GM10248 (cell line): ENCODE results near the gene BEND5.
A peak's percentile ranks its signal among the peaks of the same experiment; 100 is the strongest.

Source experiments
- CTCF ChIA-PET: fragments of 300-600 bp; sonication (Branson Sonifier 250); formaldehyde crosslinking; extraction: SDS; loops from one replicate; lab custom pipeline; 2021; ENCODE audit warnings: antibody characterized with exemption; lab: Yijun Ruan, JAX
- POLR2A ChIA-PET: fragments of 350-650 bp; sonication (Branson Sonifier 250); formaldehyde crosslinking; extraction: SDS; loops from one replicate; lab custom pipeline; 2020; ENCODE audit warnings: antibody characterized with exemption; lab: Yijun Ruan, JAX
- DNase-seq: peaks from one replicate; pipeline ENCODE4 v3.0.0; 2012; ENCODE audit errors: extremely low spot score
- CTCF ChIP-seq: IDR thresholded peaks from 2 replicates; pipeline ENCODE4 v1.5.1; 2012; ENCODE audit warnings: mild to moderate bottlenecking, low read depth; ENCODE audit errors: extremely low read depth, missing control alignments, control extremely low read depth

Gene BEND5

DNA sequence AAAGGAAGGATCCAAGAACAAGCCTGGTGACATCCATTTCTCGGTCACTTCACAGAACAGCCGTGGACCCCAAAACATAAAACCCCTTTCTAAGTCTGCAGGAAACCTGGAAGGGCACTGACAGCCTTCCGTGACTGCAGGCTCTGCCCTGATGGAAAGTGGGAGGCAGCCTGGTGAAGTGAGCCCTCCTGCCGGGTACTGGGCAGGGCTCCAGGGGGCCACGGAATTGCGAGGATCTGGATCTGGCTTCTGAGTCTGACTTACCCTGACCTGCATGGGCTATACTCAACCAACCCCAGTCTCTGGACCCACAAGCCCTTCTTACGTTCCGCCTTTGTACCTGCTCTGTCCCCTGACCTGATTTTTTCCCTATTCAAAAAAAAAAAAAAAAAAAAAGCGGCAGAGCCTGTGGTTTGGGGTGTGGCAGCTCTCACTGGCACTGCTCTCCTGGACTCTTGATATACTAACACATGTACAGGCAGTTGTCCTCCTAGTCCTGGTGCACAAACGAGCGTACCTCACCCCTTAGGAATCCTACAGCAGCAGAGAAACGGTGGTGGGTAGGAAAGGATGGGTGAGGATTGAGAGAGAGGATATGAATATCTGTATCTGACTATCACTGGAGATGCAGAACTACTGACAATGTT is 82.9 kb downstream of the BEND5 start:
- no peak for TF ChIP-seq CTCF
- no peak for DNase-seq
- CTCF ChIA-PET = interaction anchor here (2.3 to 17.6 kb wide), 2 partner anchors 15 to 124 kb away, joined by 8 to 281 read pairs; no protein-coding TSS in a partner anchor
- POLR2A ChIA-PET = no interaction called here

- ChIA-PET POLR2A (no interaction called here), CTCF (interaction anchor here (2.3 to 17.6 kb wide), 2 partner anchors 15 to 124 kb away, joined by 8 to 281 read pairs; no protein-coding TSS in a partner anchor)
- no peak for TF ChIP-seq CTCF
- DNase-seq = no peak
Measured at GRCh38 chr1:48693180-48693579, 83.5 kb downstream of the BEND5 start.

- no peak for DNase-seq
- TF ChIP-seq CTCF = no peak
- POLR2A ChIA-PET = no interaction called here
- CTCF ChIA-PET = interaction anchor here (2.3 to 17.6 kb wide), 2 partner anchors 14 to 125 kb away, joined by 8 to 281 read pairs; no protein-coding TSS in a partner anchor
Measured at GRCh38 chr1:48692235-48692634, 84.5 kb downstream of the BEND5 start.

DNA sequence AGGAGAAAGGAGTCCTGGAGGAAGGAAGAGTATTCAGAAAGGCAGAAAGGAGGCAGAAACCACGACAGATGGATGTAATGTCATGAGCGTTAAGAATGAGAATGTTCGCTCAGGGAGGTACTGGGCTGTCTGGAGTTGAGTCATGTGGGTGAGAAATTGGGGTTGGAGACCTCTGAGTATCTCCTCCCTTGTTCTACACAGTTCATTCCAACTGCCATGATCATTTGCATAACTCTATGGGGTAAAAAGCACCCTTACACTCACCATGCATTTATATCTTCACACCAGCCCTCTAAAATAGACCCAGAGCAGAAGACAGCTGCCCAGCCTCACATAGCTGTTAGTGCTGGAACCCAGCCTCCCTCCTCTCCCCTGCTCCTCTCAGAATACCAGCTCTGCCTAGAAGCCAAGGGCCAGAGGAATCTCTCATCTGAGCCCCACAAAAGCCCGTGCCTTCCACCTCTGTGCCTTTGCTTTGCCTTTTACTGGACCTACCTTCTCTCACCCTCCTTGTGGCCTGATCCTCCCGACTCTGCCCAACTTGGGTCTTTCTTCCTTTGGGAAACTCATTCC is 85.2 kb downstream of the BEND5 start:
- DNase-seq = no peak
- no peak for TF ChIP-seq CTCF
- POLR2A ChIA-PET = no interaction called here
- CTCF ChIA-PET = interaction anchor here (2.3 to 17.6 kb wide), 2 partner anchors 13 to 126 kb away, joined by 8 to 281 read pairs; no protein-coding TSS in a partner anchor

GRCh38 chr1:48688102-48688760 is 88.5 kb downstream of the BEND5 start:
- ChIA-PET CTCF (interaction anchor here (1.1 to 22.2 kb wide), 5 partner anchors 6 to 59 kb away, joined by 3 to 281 read pairs (median 3); no protein-coding TSS in a partner anchor), POLR2A (no interaction called here)
- DNase-seq = no peak
- TF ChIP-seq CTCF = peak; percentile 12

DNA sequence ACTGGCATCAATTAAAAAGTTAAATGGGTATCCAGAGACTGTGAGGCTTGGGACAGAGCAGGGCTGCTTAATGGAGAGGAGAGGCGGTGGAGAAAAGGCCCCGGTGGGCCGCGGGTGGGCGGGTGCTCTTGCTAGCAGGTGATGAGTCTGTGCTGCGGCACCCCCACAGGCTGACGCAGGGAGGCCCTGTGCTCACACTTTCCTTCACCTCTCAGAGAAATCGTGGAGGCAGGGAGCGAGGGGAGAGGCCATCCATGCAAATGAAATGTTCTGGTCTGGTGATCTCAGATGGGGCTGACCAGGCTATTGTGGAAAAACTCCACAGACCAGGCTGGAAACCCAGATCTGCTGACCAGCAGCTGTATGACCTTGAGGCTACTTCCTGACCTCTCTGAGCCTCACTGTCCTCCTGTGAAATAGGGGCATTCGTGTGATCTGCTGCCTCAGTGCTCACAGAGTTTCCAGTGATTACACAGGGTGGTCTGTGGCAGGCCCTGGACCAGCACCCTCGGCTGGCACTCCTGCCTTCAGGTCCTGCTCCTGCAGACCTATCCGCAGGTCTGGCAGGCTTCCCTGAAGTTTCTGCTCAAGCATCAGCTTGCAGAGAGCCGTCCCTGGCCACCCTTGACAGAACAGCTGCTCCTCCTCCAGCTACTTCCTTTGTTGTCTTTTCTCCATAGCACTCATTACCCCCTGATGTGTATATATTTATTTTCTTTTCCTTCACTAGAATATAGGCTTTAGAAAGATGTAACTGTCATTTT is 89.2 kb downstream of the BEND5 start:
- ChIA-PET POLR2A (no interaction called here), CTCF (interaction anchor here (1.1 to 22.2 kb wide), 4 partner anchors 6 to 58 kb away, joined by 3 to 281 read pairs (median 142); no protein-coding TSS in a partner anchor)
- TF ChIP-seq CTCF = no peak
- no peak for DNase-seq
